Measurements from ENCODE around the gene ESR2.
"Not testable (repeated sequence)": the region's sequence is repeated elsewhere in the genome, so short reads cannot be mapped to it uniquely, and the experiment has no call there.

The ESR2 gene

GRCh38 chr14:64040044-64040443 is 254.1 kb downstream of the ESR2 start:
- no peak for DNase-seq (ENCODE audit: low read depth in 3 of 3)

DNA sequence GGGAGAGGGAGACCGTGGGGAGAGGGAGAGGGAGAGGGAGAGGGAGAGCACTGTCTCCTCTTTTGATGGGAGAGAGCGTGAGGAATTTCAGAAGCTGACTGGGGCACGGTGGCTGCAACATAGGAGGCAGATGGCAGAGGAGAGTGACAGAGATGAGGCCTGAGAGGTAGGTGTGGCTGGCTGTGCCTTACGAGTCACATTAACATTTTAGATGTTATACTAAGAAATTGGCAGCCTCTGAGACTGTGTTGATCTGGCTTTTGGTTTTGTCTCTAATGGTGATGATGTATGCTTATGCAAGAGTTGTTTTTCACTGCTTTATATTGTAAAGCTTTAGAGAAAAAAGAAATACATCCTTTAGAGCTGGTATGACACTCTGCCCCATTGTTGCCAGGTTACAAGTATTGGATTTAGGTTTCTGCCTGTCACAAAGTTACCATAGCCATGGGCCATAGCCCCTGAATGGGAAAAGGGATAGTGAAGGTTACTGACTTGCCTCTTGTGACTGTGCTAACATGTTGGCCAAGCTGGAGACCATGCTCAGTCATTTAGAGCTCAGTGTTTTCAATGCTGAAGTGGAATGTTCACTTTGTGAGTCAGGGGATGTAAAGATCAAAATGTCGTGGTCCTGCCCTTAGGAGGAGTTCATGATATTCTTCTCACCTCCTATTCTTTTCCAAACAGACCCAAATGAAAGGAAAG is 255.2 kb downstream of the ESR2 start:
- no peak for DNase-seq (ENCODE audit: low read depth in 3 of 3)

DNA sequence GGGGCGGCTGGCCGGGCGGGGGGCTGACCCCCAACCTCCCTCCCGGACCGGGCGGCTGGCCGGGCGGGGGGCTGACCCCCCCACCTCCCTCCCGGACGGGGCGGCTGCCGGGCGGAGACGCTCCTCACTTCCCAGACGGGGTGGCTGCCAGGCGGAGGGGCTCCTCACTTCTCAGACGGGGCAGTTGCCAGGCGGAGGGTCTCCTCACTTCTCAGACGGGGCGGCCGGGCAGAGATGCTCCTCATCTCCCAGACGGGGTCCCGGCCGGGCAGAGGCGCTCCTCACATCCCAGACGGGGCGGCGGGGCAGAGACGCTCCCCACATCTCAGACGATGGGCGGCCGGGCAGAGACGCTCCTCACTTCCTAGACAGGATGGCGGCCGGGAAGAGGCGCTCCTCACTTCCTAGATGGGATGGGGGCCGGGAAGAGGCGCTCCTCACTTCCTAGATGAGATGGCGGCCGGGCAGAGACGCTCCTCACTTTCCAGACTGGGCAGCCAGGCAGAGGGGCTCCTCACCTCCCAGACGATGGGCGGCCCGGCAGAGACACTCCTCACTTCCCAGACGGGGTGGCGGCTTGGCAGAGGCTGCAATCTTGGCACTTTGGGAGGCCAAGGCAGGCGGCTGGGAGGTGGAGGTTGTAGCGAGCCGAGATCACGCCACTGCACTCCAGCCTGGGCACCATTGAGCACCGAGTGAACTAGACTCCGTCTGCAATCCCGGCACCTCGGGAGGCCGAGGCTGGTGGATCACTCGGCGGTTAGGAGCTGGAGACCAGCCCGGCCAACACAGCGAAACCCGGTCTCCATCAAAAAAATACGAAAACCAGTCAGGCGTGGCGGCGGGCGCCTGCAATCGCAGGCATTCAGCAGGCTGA is 256.1 kb downstream of the ESR2 start:
- DNase-seq (ENCODE audit: low read depth in 3 of 3), result not testable (repeated sequence)

GRCh38 chr14:64035143-64035542 is 259.0 kb downstream of the ESR2 start:
- DNase-seq (ENCODE audit: low read depth in 3 of 3), result no peak
